Measurements from ENCODE around the gene SLC9C2. TPM values are rescaled to one million over a fixed set of nuclear protein-coding genes. Genes with fewer than 3 reads are reported as not detected.
"Not testable (repeated sequence)": the region's sequence is repeated elsewhere in the genome, so short reads cannot be mapped to it uniquely, and the experiment has no call there.

The SLC9C2 gene
- total RNA-seq, 1 donor, result not detected

GRCh38 chr1:173608503-173609216 is 5.8 kb upstream of the SLC9C2 start:
- Histone ChIP-seq H3K27me3 (ENCODE audit: insufficient read depth, low read length) (no peaks in the 10 kb centered on the region), H3K4me1 (ENCODE audit: insufficient read depth, low read length) (no peaks in the 10 kb centered on the region), H3K4me3 (ENCODE audit: low read length) (no peak overlapping the region), H3K9me3 (ENCODE audit: low read depth, low read length) (no peaks in the 10 kb centered on the region)

- H3K27me3 ChIP-seq (ENCODE audit: insufficient read depth, low read length), result no peaks in the 10 kb centered on the region
- no peak overlapping the region for H3K4me3 ChIP-seq (ENCODE audit: low read length)
- no peaks in the 10 kb centered on the region for H3K9me3 ChIP-seq (ENCODE audit: low read depth, low read length)
- H3K4me1 ChIP-seq (ENCODE audit: insufficient read depth, low read length), result no peaks in the 10 kb centered on the region
Observed at GRCh38 chr1:173601588-173601987, 1.3 kb downstream of the SLC9C2 start.

GRCh38 chr1:173596097-173596825 is 6.6 kb downstream of the SLC9C2 start:
- H3K4me1 ChIP-seq (ENCODE audit: insufficient read depth, low read length), result no peaks in the 10 kb centered on the region
- H3K9me3 ChIP-seq (ENCODE audit: low read depth, low read length), result no peaks in the 10 kb centered on the region
- H3K4me3 ChIP-seq (ENCODE audit: low read length), result no peak overlapping the region
- no peaks in the 10 kb centered on the region for H3K27me3 ChIP-seq (ENCODE audit: insufficient read depth, low read length)

- H3K4me1 ChIP-seq (ENCODE audit: insufficient read depth, low read length); H3K9me3 ChIP-seq (ENCODE audit: low read depth, low read length); H3K27me3 ChIP-seq (ENCODE audit: insufficient read depth, low read length); H3K4me3 ChIP-seq (ENCODE audit: low read length): not testable (repeated sequence)
Observed at GRCh38 chr1:173591138-173591537, 11.7 kb downstream of the SLC9C2 start.

GRCh38 chr1:173590557-173590956 is 12.3 kb downstream of the SLC9C2 start:
- Histone ChIP-seq H3K27me3 (ENCODE audit: insufficient read depth, low read length) (no peaks in the 10 kb centered on the region), H3K4me3 (ENCODE audit: low read length) (no peak overlapping the region), H3K9me3 (ENCODE audit: low read depth, low read length) (no peaks in the 10 kb centered on the region), H3K4me1 (ENCODE audit: insufficient read depth, low read length) (no peaks in the 10 kb centered on the region)

GRCh38 chr1:173581383-173582079 is 21.3 kb downstream of the SLC9C2 start:
- Histone ChIP-seq H3K4me3 (ENCODE audit: low read length) (no peak overlapping the region), H3K4me1 (ENCODE audit: insufficient read depth, low read length) (no peaks in the 10 kb centered on the region), H3K9me3 (ENCODE audit: low read depth, low read length) (no peaks in the 10 kb centered on the region), H3K27me3 (ENCODE audit: insufficient read depth, low read length) (no peaks in the 10 kb centered on the region)

- no peaks in the 10 kb centered on the region for H3K27me3 ChIP-seq (ENCODE audit: insufficient read depth, low read length)
- no peaks in the 10 kb centered on the region for H3K9me3 ChIP-seq (ENCODE audit: low read depth, low read length)
- H3K4me3 ChIP-seq (ENCODE audit: low read length), result no peak overlapping the region
Observed at GRCh38 chr1:173580658-173581057, 22.2 kb downstream of the SLC9C2 start.

GRCh38 chr1:173580071-173580470 is 22.8 kb downstream of the SLC9C2 start:
- no peaks in the 10 kb centered on the region for H3K9me3 ChIP-seq (ENCODE audit: low read depth, low read length)
- no peaks in the 10 kb centered on the region for H3K27me3 ChIP-seq (ENCODE audit: insufficient read depth, low read length)
- no peak overlapping the region for H3K4me3 ChIP-seq (ENCODE audit: low read length)
- H3K4me1 ChIP-seq (ENCODE audit: insufficient read depth, low read length), result no peaks in the 10 kb centered on the region

More at GRCh38 chr1:173580658-173581057, 22.2 kb downstream of the SLC9C2 start:
- H3K4me1 ChIP-seq (ENCODE audit: insufficient read depth, low read length), result no peaks in the 10 kb centered on the region

- no peaks in the 10 kb centered on the region for H3K9me3 ChIP-seq (ENCODE audit: low read depth, low read length)
- H3K4me3 ChIP-seq (ENCODE audit: low read length), result no peak overlapping the region
- H3K4me1 ChIP-seq (ENCODE audit: insufficient read depth, low read length), result no peaks in the 10 kb centered on the region
Observed at GRCh38 chr1:173573596-173573995, 29.3 kb downstream of the SLC9C2 start.

GRCh38 chr1:173572201-173572873 is 30.5 kb downstream of the SLC9C2 start:
- no peaks in the 10 kb centered on the region for H3K9me3 ChIP-seq (ENCODE audit: low read depth, low read length)
- no peak overlapping the region for H3K4me3 ChIP-seq (ENCODE audit: low read length)
- H3K27me3 ChIP-seq (ENCODE audit: insufficient read depth, low read length), result no peaks in the 10 kb centered on the region
- no peaks in the 10 kb centered on the region for H3K4me1 ChIP-seq (ENCODE audit: insufficient read depth, low read length)

More at GRCh38 chr1:173573596-173573995, 29.3 kb downstream of the SLC9C2 start:
- H3K27me3 ChIP-seq (ENCODE audit: insufficient read depth, low read length), result no peaks in the 10 kb centered on the region

GRCh38 chr1:173570370-173571007 is 32.4 kb downstream of the SLC9C2 start:
- Histone ChIP-seq H3K9me3 (ENCODE audit: low read depth, low read length) (no peaks in the 10 kb centered on the region), H3K4me3 (ENCODE audit: low read length) (no peak overlapping the region), H3K4me1 (ENCODE audit: insufficient read depth, low read length) (no peaks in the 10 kb centered on the region), H3K27me3 (ENCODE audit: insufficient read depth, low read length) (peaks cover 2% of the 10 kb centered on the region)

- Histone ChIP-seq H3K4me3 (ENCODE audit: low read length) (no peak overlapping the region), H3K4me1 (ENCODE audit: insufficient read depth, low read length) (no peaks in the 10 kb centered on the region), H3K9me3 (ENCODE audit: low read depth, low read length) (no peaks in the 10 kb centered on the region), H3K27me3 (ENCODE audit: insufficient read depth, low read length) (peaks cover 2% of the 10 kb centered on the region)
Observed at GRCh38 chr1:173568483-173568882, 34.4 kb downstream of the SLC9C2 start.

GRCh38 chr1:173563846-173564245 is 39.0 kb downstream of the SLC9C2 start:
- H3K4me1 ChIP-seq (ENCODE audit: insufficient read depth, low read length); H3K27me3 ChIP-seq (ENCODE audit: insufficient read depth, low read length); H3K9me3 ChIP-seq (ENCODE audit: low read depth, low read length); H3K4me3 ChIP-seq (ENCODE audit: low read length): not testable (repeated sequence)

GRCh38 chr1:173562813-173563212 is 40.1 kb downstream of the SLC9C2 start:
- H3K27me3 ChIP-seq (ENCODE audit: insufficient read depth, low read length), result peaks cover 2% of the 10 kb centered on the region
- no peaks in the 10 kb centered on the region for H3K4me1 ChIP-seq (ENCODE audit: insufficient read depth, low read length)
- H3K9me3 ChIP-seq (ENCODE audit: low read depth, low read length), result no peaks in the 10 kb centered on the region
- H3K4me3 ChIP-seq (ENCODE audit: low read length), result no peak overlapping the region

Data from mononuclear cell (primary cell).